Heart right ventricle (tissue), 16 donors: Measurements from ENCODE around the gene PEX11A. TPM values are rescaled to one million over a fixed set of nuclear protein-coding genes. Genes with fewer than 3 reads are reported as not detected.

Source experiments
- ATAC-seq, 8 donors: fragments of 200-7000 bp; cut with Tn5 transposase; one replicate each; pipeline ENCODE4 v1.9.1; 2020; ENCODE audit warnings: mild to moderate bottlenecking in 8 of 8, moderate library complexity in 8 of 8, moderate number of reproducible peaks in 1 of 8
- DNase-seq, 2 donors: peaks; one replicate each; pipeline ENCODE4 v3.0.0-alpha.2; 2020
- H3K27ac ChIP-seq, 10 donors: fragments of 200-600 bp; sonication (generic) in 2 of 10; one replicate each; pipeline versions ENCODE4 v1.5.0 to v1.8.0; 2020 to 2022; ENCODE audit warnings: mild to moderate bottlenecking in 3 of 10
- H3K27me3 ChIP-seq, 7 donors: fragments of 200-600 bp; one replicate each; pipeline ENCODE4 v1.8.0; 2021 to 2022; ENCODE audit warnings: mild to moderate bottlenecking in 2 of 7
- H3K36me3 ChIP-seq, 9 donors: fragments of 200-600 bp; sonication (generic) in 1 of 9; one replicate each; pipeline versions ENCODE4 v1.5.0 to v1.8.0; 2020 to 2022; ENCODE audit warnings: mild to moderate bottlenecking in 2 of 9
- H3K4me1 ChIP-seq, 9 donors: fragments of 200-600 bp; sonication (generic) in 1 of 9; one replicate each; pipeline versions ENCODE4 v1.5.0 to v1.8.0; 2020 to 2022; ENCODE audit warnings: mild to moderate bottlenecking in 4 of 9
- H3K4me3 ChIP-seq, 10 donors: fragments of 200-600 bp; sonication (generic) in 2 of 10; one replicate each; pipeline versions ENCODE4 v1.5.0 to v1.8.0; 2020 to 2022; ENCODE audit warnings: mild to moderate bottlenecking in 7 of 10, moderate library complexity in 2 of 10
- H3K9me3 ChIP-seq, 11 donors: fragments of 200-600 bp in 10 of 11; sonication (generic) in 2 of 11; one replicate each; pipeline versions ENCODE4 v1.5.0 to v1.8.0; 2013 to 2022; ENCODE audit warnings: mild to moderate bottlenecking in 2 of 11, control low read depth in 1 of 11, moderate library complexity in 1 of 11
- WGBS, 2 donors: extraction: QIAGEN DNeasy Blood & Tissue Kit; methylation state at CpG; one replicate each; pipeline ENCODE4 v1.1.7; 2013; ENCODE audit warnings: inconsistent platforms in 1 of 2; 5-methylcytosine and 5-hydroxymethylcytosine counted together
- intact Hi-C, 10 donors: fragments of 100-400 bp; cut with DNase I; formaldehyde crosslinking; loops; one replicate each; pipeline versions ENCODE4 v1.11.1 to v1.14.2; 2022
- polyA plus RNA-seq, 2 donors: library from polyadenylated mRNA; stranded (reverse); fragments of 200-250 nt; gene quantifications; one replicate each; pipeline ENCODE4 v1.2.3, GENCODE V29; 2013
- total RNA-seq, 10 donors: library from RNA; stranded (reverse); fragmentation: NEBNext Ultra II Directional in 3 of 10; extraction: Animal tissue kit (Norgen Biotek cat#: 25700) in 3 of 10; gene quantifications; one replicate each; pipeline versions ENCODE4 v1.2.1 to v1.2.4, GENCODE V29; 2021 to 2023
- TF ChIP-seq, protein P1 (sequence below), 9 donors: fragments of 200-600 bp; sonication (generic) in 2 of 9; IDR thresholded peaks; one replicate each; pipeline versions ENCODE4 v1.5.0 to v1.8.0; 2021 to 2022; ENCODE audit warnings: antibody characterized with exemption in 9 of 9, mild to moderate bottlenecking in 5 of 9, moderate library complexity in 1 of 9
- donor health status: Arrhythmogenic right ventricular cardiomyopathy.
- donor health status: ischemic (EF 13 %, LVEDD 7.1; RV severe dilation, severe dysfunction).
- donor health status: healthy with polysubstance abuse.
- donor health status: DM: no; HTN: yes; CAD: no.
- donor health status: DM: no; HTN: no; CAD: no.
- donor health status: ischemic (EF 25% LVEDD 6.9; RV normal size, moderate dysfunction).
- donor health status: ischemic (EF 25% LVEDD 5.7; RV mildly dilated, moderate dysfunction).
- donor health status: healthy.
- donor health status: DM: yes; HTN: yes; CAD: no.
- donor health status: Ischemic cardiomyopathy.
- donor health status: ischemic (EF 35%, LVEDD 5.7; RV mildly dilated, moderate dysfunction).
- donor health status: nonischemic (EF 11% LVEDD 7.7; RV severe dilation, severe dysfunction).
- donor health status: DM: yes; HTN: yes; CAD: no.
- donor health status: PGD.
- donor health status: ischemic (EF 29% LVEDD 5.4; RV normal size, mild dysfunction).
- donor health status: nonischemic (EF 23%, LVEDD 6.1; RV moderate dilation, normal function).

PEX11A gene
- total and polyA plus RNA-seq, 12 donors = 6.0 to 14.3 (median 8.8) TPM

DNA sequence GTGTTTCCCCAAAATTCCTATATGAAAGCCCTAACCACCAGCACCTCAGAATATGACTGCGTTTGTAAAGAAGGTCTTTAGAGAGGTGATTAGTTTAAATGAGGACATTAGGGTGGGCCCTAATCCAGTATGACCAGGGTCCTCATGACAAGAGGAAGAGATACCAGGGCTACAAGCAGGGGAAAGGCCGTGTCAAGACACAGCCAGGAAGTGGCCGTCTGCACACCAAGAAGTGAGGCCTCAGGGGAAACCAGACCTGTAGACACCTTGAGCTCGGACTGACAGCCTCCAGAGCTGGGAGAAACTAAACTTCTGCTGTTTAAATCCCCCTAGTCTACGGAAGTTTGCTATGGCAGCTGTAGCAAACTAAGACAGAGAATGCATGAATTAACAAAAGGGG, 49.5 kb downstream of the PEX11A start:
- no peak for DNase-seq
- TF ChIP-seq, protein P1, sequence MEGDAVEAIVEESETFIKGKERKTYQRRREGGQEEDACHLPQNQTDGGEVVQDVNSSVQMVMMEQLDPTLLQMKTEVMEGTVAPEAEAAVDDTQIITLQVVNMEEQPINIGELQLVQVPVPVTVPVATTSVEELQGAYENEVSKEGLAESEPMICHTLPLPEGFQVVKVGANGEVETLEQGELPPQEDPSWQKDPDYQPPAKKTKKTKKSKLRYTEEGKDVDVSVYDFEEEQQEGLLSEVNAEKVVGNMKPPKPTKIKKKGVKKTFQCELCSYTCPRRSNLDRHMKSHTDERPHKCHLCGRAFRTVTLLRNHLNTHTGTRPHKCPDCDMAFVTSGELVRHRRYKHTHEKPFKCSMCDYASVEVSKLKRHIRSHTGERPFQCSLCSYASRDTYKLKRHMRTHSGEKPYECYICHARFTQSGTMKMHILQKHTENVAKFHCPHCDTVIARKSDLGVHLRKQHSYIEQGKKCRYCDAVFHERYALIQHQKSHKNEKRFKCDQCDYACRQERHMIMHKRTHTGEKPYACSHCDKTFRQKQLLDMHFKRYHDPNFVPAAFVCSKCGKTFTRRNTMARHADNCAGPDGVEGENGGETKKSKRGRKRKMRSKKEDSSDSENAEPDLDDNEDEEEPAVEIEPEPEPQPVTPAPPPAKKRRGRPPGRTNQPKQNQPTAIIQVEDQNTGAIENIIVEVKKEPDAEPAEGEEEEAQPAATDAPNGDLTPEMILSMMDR (IDR thresholded peaks at IDR 0.05) = no peak
- Histone ChIP-seq H3K4me3 (no peak overlapping the region), H3K36me3 (peaks cover 0 to 14% (median 0%) of the 10 kb centered on the region in 9 donors), H3K9me3 (no peaks in the 10 kb centered on the region), H3K27ac (no peak overlapping the region), H3K27me3 (no peaks in the 10 kb centered on the region), H3K4me1 (peaks cover 0 to 6% (median 0%) of the 10 kb centered on the region in 9 donors)
- intact Hi-C loops = loop anchor here in 1 of 10 donors (10.0 kb wide), 1 partner anchor 54 kb away; the partner anchor contains the start of genes PEX11A and WDR93
- WGBS, 2 donors = 77 to 78% methylated on average over 5 of the region's 5 CpGs
- ATAC-seq = no peak

DNA sequence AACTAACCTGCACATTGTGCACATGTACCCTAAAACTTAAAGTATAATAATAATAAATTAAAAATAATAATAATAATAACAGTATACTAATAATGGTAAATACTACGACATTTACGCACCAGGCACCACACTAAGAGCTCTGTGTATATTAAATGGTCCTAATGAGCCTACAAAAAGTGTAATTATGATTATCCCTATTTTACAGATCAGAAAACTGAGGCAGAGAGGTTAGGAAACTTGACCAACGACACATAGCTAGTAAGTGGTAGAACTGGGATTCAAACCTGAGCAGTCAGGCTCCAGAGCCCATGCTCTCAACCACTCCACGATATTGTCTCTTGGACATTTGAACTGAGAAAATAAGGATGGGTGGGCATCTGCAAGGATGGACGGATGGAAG, 50.3 kb downstream of the PEX11A start:
- H3K36me3 ChIP-seq = peaks cover 0 to 14% (median 0%) of the 10 kb centered on the region in 9 donors
- no peak for ATAC-seq
- no peaks in the 10 kb centered on the region for H3K9me3 ChIP-seq
- intact Hi-C loops = loop anchor here in 1 of 10 donors (10.0 kb wide), 1 partner anchor 55 kb away; the partner anchor contains the start of genes PEX11A and WDR93
- no peaks in the 10 kb centered on the region for H3K27me3 ChIP-seq
- H3K27ac ChIP-seq = no peak overlapping the region
- H3K4me1 ChIP-seq = peaks cover 0 to 6% (median 0%) of the 10 kb centered on the region in 9 donors
- DNase-seq = no peak
- no peak overlapping the region for H3K4me3 ChIP-seq
- TF ChIP-seq, protein P1 (IDR thresholded peaks at IDR 0.05) = no peak
- WGBS, 2 donors = 94 to 98% methylated on average over 5 of the region's 5 CpGs

DNA sequence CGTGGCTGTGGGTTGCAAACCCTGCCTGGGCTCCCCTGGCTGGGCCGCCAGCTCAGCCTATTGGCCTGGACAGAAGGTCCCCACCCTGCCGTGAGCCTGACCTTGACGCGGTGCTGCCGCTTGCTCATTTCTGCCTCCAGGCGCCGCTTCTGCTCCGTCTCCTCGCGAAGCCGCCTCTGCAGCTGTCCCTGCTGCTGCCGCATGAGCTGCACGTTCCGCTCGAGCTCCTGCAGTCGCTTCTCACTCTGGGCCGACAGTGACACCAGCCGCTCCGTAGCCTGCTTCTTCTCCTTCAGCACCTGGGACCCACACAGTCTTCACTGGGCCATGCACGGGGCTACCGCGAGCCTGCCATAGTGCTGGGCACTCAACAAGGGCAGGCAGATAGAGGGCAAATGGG, 57.0 kb downstream of the PEX11A start:
- H3K27me3 ChIP-seq = no peaks in the 10 kb centered on the region
- DNase-seq = no peak

DNA sequence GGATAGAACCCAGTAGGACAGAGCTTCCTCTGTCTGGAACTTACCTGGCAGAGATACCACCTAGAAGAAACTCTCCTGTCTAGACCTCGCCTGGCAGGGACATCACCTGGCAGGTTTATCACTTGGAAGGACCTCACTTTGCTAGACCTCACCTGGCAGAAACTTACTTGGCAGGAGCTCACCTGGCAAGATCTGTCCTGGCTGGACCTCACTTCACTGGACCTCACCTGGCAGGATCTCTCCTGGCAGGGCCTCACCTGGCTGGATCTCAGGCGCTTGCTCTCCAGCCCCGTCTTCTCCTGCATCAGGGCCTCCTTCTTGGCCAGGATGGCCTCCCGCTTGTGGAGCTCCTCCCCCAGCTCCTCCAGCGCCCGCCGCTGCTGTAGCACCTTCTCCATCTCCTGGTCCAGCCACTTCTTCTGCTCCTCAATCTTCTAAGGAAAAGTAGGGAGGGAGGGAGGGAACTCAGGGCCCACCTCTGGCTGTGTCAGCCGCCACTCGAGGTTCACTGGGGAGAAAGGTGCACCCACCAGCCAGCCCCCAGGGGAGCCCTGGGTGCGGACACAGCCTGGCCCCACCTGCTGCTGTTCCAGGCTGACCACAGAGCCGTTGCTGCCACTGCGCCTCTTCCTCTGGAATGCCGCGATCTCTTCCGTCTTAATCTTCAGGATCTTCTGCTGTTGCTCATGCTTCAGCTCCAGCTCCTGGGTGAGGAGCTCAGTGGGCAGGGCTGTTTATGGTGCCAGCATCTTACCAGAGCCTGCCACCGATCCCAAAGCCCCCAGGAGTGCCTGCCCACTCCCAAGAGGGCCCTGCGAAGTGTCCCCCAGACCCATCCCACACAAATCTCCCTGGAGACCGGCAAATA, 57.8 kb downstream of the PEX11A start:
- peaks cover 0 to 56% (median 19%) of the 10 kb centered on the region in 9 donors for H3K36me3 ChIP-seq
- ATAC-seq (no peak), DNase-seq (no peak)
- 96 to 97% methylated on average over 18 of the region's 18 CpGs for WGBS, 2 donors
- H3K4me3 ChIP-seq = no peak overlapping the region
- no peaks in the 10 kb centered on the region for H3K27me3 ChIP-seq
- intact Hi-C loops = no loop called here
- no peak overlapping the region for H3K27ac ChIP-seq
- TF ChIP-seq, protein P1 (IDR thresholded peaks at IDR 0.05) = no peak
- H3K9me3 ChIP-seq = peaks cover 0 to 6% (median 0%) of the 10 kb centered on the region in 11 donors
- H3K4me1 ChIP-seq = no peaks in the 10 kb centered on the region

More for the DNA sequence above, 57.0 kb downstream of the PEX11A start:
- Histone ChIP-seq H3K4me1 (no peaks in the 10 kb centered on the region), H3K27ac (no peak overlapping the region), H3K4me3 (no peak overlapping the region), H3K9me3 (peaks cover 0 to 6% (median 0%) of the 10 kb centered on the region in 11 donors), H3K36me3 (peaks cover 0 to 49% (median 19%) of the 10 kb centered on the region in 9 donors)
- intact Hi-C loops = no loop called here
- TF ChIP-seq, protein P1 (IDR thresholded peaks at IDR 0.05) = no peak
- WGBS, 2 donors = 94 to 96% methylated on average over 23 of the region's 23 CpGs
- no peak for ATAC-seq
